Measurements from ENCODE around the gene CYB5R4. TPM values are rescaled to one million over a fixed set of nuclear protein-coding genes. Genes with fewer than 3 reads are reported as not detected.

Gene CYB5R4
- total and polyA plus RNA-seq, 2 experiments from 2014 or later = 10.3 to 10.7 TPM

- WGBS (ENCODE audit: low lambda C conversion rate, missing lambda C conversion rate) = 82% methylated on average over 2 of the region's 2 CpGs
Measured at GRCh38 chr6:84002226-84002625, 142.7 kb downstream of the CYB5R4 start.

GRCh38 chr6:84003131-84003530 is 143.6 kb downstream of the CYB5R4 start:
- TF ChIP-seq CTCF (IDR thresholded peaks at IDR 0.05; ENCODE audit: poor library complexity) = no peak
- TF ChIP-seq EZH2phosphoT487 (IDR thresholded peaks at IDR 0.05; ENCODE audit: low read depth, severe bottlenecking, unreplicated experiment) = no peak
- no peak for TF ChIP-seq EZH2 (IDR thresholded peaks at IDR 0.05; ENCODE audit: borderline replicate concordance)
- Histone ChIP-seq H3K9me2 (replicated peaks; ENCODE audit: insufficient read depth) (no peaks in the 10 kb centered on the region), H3K27ac (no peak overlapping the region), H2AFZ (no peak overlapping the region), H3K4me2 (no peak overlapping the region), H3K79me2 (no peaks in the 10 kb centered on the region), H4K20me1 (ENCODE audit: insufficient read depth, poor library complexity, severe bottlenecking) (no peaks in the 10 kb centered on the region), H3K9me3 (ENCODE audit: low read depth) (no peaks in the 10 kb centered on the region), H3K4me1 (ENCODE audit: insufficient read depth) (no peaks in the 10 kb centered on the region), H3K36me3 (replicated peaks; ENCODE audit: insufficient read depth, low read depth) (no peaks in the 10 kb centered on the region), H3K4me3 (no peak overlapping the region), H3K27me3 (no peaks in the 10 kb centered on the region)
- 64% methylated on average over 1 of the region's 1 CpG for WGBS (ENCODE audit: low lambda C conversion rate, missing lambda C conversion rate)
- DNase-seq (ENCODE audit: low spot score) = no peak

More at GRCh38 chr6:84002226-84002625, 142.7 kb downstream of the CYB5R4 start:
- H3K27ac ChIP-seq = no peak overlapping the region
- no peaks in the 10 kb centered on the region for H3K79me2 ChIP-seq
- no peak overlapping the region for H2AFZ ChIP-seq
- H3K27me3 ChIP-seq = no peaks in the 10 kb centered on the region
- H3K36me3 ChIP-seq (replicated peaks; ENCODE audit: insufficient read depth, low read depth) = no peaks in the 10 kb centered on the region
- no peaks in the 10 kb centered on the region for H3K9me2 ChIP-seq (replicated peaks; ENCODE audit: insufficient read depth)
- no peaks in the 10 kb centered on the region for H3K4me1 ChIP-seq (ENCODE audit: insufficient read depth)
- no peak for DNase-seq (ENCODE audit: low spot score)
- no peak for TF ChIP-seq EZH2phosphoT487 (IDR thresholded peaks at IDR 0.05; ENCODE audit: low read depth, severe bottlenecking, unreplicated experiment)
- no peak for TF ChIP-seq EZH2 (IDR thresholded peaks at IDR 0.05; ENCODE audit: borderline replicate concordance)
- no peak overlapping the region for H3K4me3 ChIP-seq
- no peaks in the 10 kb centered on the region for H4K20me1 ChIP-seq (ENCODE audit: insufficient read depth, poor library complexity, severe bottlenecking)
- H3K4me2 ChIP-seq = no peak overlapping the region
- H3K9me3 ChIP-seq (ENCODE audit: low read depth) = no peaks in the 10 kb centered on the region

GRCh38 chr6:84003654-84004053 is 144.2 kb downstream of the CYB5R4 start:
- WGBS (ENCODE audit: low lambda C conversion rate, missing lambda C conversion rate) = 86% methylated on average over 4 of the region's 4 CpGs

GRCh38 chr6:84007871-84008270 is 148.4 kb downstream of the CYB5R4 start:
- Histone ChIP-seq H4K20me1 (ENCODE audit: insufficient read depth, poor library complexity, severe bottlenecking) (no peaks in the 10 kb centered on the region), H3K4me3 (no peak overlapping the region), H3K9me2 (replicated peaks; ENCODE audit: insufficient read depth) (no peaks in the 10 kb centered on the region), H3K27me3 (no peaks in the 10 kb centered on the region), H3K9me3 (ENCODE audit: low read depth) (no peaks in the 10 kb centered on the region), H3K27ac (no peak overlapping the region), H2AFZ (no peak overlapping the region), H3K4me1 (ENCODE audit: insufficient read depth) (no peaks in the 10 kb centered on the region), H3K4me2 (no peak overlapping the region), H3K36me3 (replicated peaks; ENCODE audit: insufficient read depth, low read depth) (no peaks in the 10 kb centered on the region), H3K79me2 (no peaks in the 10 kb centered on the region)
- no peak for DNase-seq (ENCODE audit: low spot score)
- no peak for TF ChIP-seq EZH2 (IDR thresholded peaks at IDR 0.05; ENCODE audit: borderline replicate concordance)
- TF ChIP-seq CTCF (IDR thresholded peaks at IDR 0.05; ENCODE audit: poor library complexity) = no peak
- TF ChIP-seq EZH2phosphoT487 (IDR thresholded peaks at IDR 0.05; ENCODE audit: low read depth, severe bottlenecking, unreplicated experiment) = no peak
- WGBS (ENCODE audit: low lambda C conversion rate, missing lambda C conversion rate) = 86% methylated on average over 5 of the region's 5 CpGs

More at GRCh38 chr6:84003654-84004053, 144.2 kb downstream of the CYB5R4 start:
- H3K36me3 ChIP-seq (replicated peaks; ENCODE audit: insufficient read depth, low read depth) = no peaks in the 10 kb centered on the region
- H3K79me2 ChIP-seq = no peaks in the 10 kb centered on the region
- no peak overlapping the region for H3K4me2 ChIP-seq
- no peaks in the 10 kb centered on the region for H3K9me2 ChIP-seq (replicated peaks; ENCODE audit: insufficient read depth)
- no peak for DNase-seq (ENCODE audit: low spot score)
- TF ChIP-seq EZH2phosphoT487 (IDR thresholded peaks at IDR 0.05; ENCODE audit: low read depth, severe bottlenecking, unreplicated experiment) = no peak
- H3K9me3 ChIP-seq (ENCODE audit: low read depth) = no peaks in the 10 kb centered on the region
- no peaks in the 10 kb centered on the region for H3K4me1 ChIP-seq (ENCODE audit: insufficient read depth)
- no peaks in the 10 kb centered on the region for H4K20me1 ChIP-seq (ENCODE audit: insufficient read depth, poor library complexity, severe bottlenecking)
- H3K4me3 ChIP-seq = no peak overlapping the region
- no peak overlapping the region for H2AFZ ChIP-seq
- no peak overlapping the region for H3K27ac ChIP-seq
- H3K27me3 ChIP-seq = no peaks in the 10 kb centered on the region

All from hepatocyte (in vitro differentiated cells).